ENCODE results near the gene LTV1. TPM values are rescaled to one million over a fixed set of nuclear protein-coding genes. Genes with fewer than 3 reads are reported as not detected.
"Not testable (repeated sequence)": the region's sequence is repeated elsewhere in the genome, so short reads cannot be mapped to it uniquely, and the experiment has no call there.

Gene LTV1
- polyA plus RNA-seq, 1 experiment: 28.2 TPM

- TF ChIP-seq CTCF (IDR thresholded peaks at IDR 0.05; ENCODE audit: low read depth, low read length): no peak
- H3K4me3 ChIP-seq (ENCODE audit: low read depth, low read length): no peak overlapping the region
- CTCF ChIA-PET: interaction anchor here (0.6 kb wide), 1 partner anchor 346 kb away, joined by 5 read pairs; no protein-coding TSS in a partner anchor
Observed at GRCh38 chr6:143872201-143872600, 29.1 kb downstream of the LTV1 start.

DNA sequence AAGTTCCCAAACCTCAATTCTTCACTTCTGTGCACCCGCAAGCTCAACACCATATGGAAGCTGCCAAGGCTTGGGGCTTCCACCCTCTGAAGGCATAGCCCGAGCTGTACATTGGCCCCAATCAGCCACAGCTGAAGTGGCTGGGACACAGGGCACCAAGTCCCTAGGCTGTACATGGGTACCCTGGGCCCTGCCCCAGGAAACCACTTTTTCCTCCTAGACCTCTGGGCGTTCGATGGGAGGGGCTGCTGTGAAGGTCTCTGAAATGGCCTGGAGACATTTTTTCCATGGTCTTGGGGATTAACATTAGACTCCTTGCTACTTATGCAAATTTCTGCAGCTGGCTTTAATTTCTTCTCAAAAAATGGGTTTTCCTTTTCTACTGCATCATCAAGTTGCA lies 30.5 kb downstream of the LTV1 start:
- DNase-seq (ENCODE audit: low read depth, low spot score); H3K27me3 ChIP-seq (ENCODE audit: control insufficient read depth, insufficient read depth, low read length); POLR2A ChIA-PET; H3K27ac ChIP-seq (ENCODE audit: low read depth, low read length); H3K9me3 ChIP-seq (ENCODE audit: control insufficient read depth, insufficient read depth, low read length); H3K4me3 ChIP-seq (ENCODE audit: low read depth, low read length); CTCF ChIA-PET: not testable (repeated sequence)

More at GRCh38 chr6:143872201-143872600, 29.1 kb downstream of the LTV1 start:
- no peaks in the 10 kb centered on the region for H3K27me3 ChIP-seq (ENCODE audit: control insufficient read depth, insufficient read depth, low read length)
- POLR2A ChIA-PET: no interaction called here
- no peak overlapping the region for H3K27ac ChIP-seq (ENCODE audit: low read depth, low read length)
- H3K9me3 ChIP-seq (ENCODE audit: control insufficient read depth, insufficient read depth, low read length): no peaks in the 10 kb centered on the region; the same call in 1 of the 2 replicates
- no peak for DNase-seq (ENCODE audit: low read depth, low spot score)

GRCh38 chr6:143874503-143874902 lies 31.4 kb downstream of the LTV1 start:
- H3K4me3 ChIP-seq (ENCODE audit: low read depth, low read length); POLR2A ChIA-PET; CTCF ChIA-PET; H3K9me3 ChIP-seq (ENCODE audit: control insufficient read depth, insufficient read depth, low read length); H3K27me3 ChIP-seq (ENCODE audit: control insufficient read depth, insufficient read depth, low read length); DNase-seq (ENCODE audit: low read depth, low spot score); H3K27ac ChIP-seq (ENCODE audit: low read depth, low read length): not testable (repeated sequence)

GRCh38 chr6:143877584-143878271 lies 34.6 kb downstream of the LTV1 start:
- ChIA-PET POLR2A (no interaction called here), CTCF (interaction anchor here (0.7 kb wide), 1 partner anchor 12 kb away, joined by 3 read pairs; no protein-coding TSS in a partner anchor)
- TF ChIP-seq CTCF (IDR thresholded peaks at IDR 0.05; ENCODE audit: low read depth, low read length): no peak
- Histone ChIP-seq H3K4me3 (ENCODE audit: low read depth, low read length) (no peak overlapping the region), H3K9me3 (ENCODE audit: control insufficient read depth, insufficient read depth, low read length) (peaks cover 2% of the 10 kb centered on the region; the same call in 1 of the 2 replicates), H3K27me3 (ENCODE audit: control insufficient read depth, insufficient read depth, low read length) (no peaks in the 10 kb centered on the region), H3K27ac (ENCODE audit: low read depth, low read length) (no peak overlapping the region)
- no peak for DNase-seq (ENCODE audit: low read depth, low spot score)

DNA sequence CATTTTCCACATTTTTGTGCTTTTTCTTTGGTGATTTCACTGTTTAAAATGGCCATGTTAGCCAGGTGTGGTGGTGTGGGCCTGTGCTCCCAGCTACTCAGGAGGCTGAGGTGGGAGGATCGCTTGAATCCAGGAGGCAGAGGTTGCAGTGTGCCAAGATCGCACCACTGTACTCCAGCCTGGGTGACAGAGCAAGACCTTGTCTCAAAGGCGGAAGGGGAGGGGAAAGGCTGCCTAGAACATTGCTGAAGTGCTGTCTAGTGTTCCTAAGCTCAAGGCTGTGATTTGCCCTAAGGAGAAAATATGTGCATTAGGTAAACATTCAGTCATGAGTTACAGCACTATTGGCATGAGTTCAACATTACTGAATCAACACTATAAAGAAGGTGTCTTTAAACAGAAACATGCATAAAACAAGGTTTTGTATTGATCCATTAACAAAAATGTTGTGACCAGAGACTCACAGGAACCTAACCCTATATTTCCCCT lies 35.2 kb downstream of the LTV1 start:
- no peak overlapping the region for H3K27ac ChIP-seq (ENCODE audit: low read depth, low read length)
- POLR2A ChIA-PET: no interaction called here

More for the DNA sequence above, 35.2 kb downstream of the LTV1 start:
- TF ChIP-seq CTCF (IDR thresholded peaks at IDR 0.05; ENCODE audit: low read depth, low read length): no peak
- no peak for DNase-seq (ENCODE audit: low read depth, low spot score)
- Histone ChIP-seq H3K4me3 (ENCODE audit: low read depth, low read length) (no peak overlapping the region), H3K27me3 (ENCODE audit: control insufficient read depth, insufficient read depth, low read length) (no peaks in the 10 kb centered on the region), H3K9me3 (ENCODE audit: control insufficient read depth, insufficient read depth, low read length) (peaks cover 2% of the 10 kb centered on the region; the same call in 1 of the 2 replicates)
- CTCF ChIA-PET: no interaction called here

All from AG04450 (cell line).